Heart left ventricle (tissue), 16 donors: ENCODE data around the gene ORC5. TPM values are rescaled to one million over a fixed set of nuclear protein-coding genes. Genes with fewer than 3 reads are reported as not detected.

ENCODE experiments used
- ATAC-seq, 4 donors: fragments of 200-7000 bp; cut with Tn5 transposase; one replicate each; pipeline ENCODE4 v1.9.1; 2020 to 2022; ENCODE audit warnings: moderate library complexity in 4 of 4, mild to moderate bottlenecking in 3 of 4, moderate number of reproducible peaks in 1 of 4
- DNase-seq, 5 donors: peaks; one replicate each; pipeline ENCODE4 v3.0.0-alpha.2; 2020
- H3K27ac ChIP-seq, 12 donors: fragments of 200-600 bp; sonication (generic) in 4 of 12; one replicate each; pipeline versions ENCODE4 v1.5.0 to v1.8.0; 2016 to 2022; ENCODE audit warnings: mild to moderate bottlenecking in 2 of 12
- H3K27me3 ChIP-seq, 9 donors: fragments of 200-600 bp; sonication (generic) in 2 of 9; one replicate each; pipeline versions ENCODE4 v1.5.1 to v1.8.0; 2016 to 2022; ENCODE audit warnings: mild to moderate bottlenecking in 3 of 9
- H3K36me3 ChIP-seq, 9 donors: fragments of 200-600 bp; sonication (generic) in 2 of 9; one replicate each; pipeline versions ENCODE4 v1.5.0 to v1.8.0; 2018 to 2022; ENCODE audit warnings: mild to moderate bottlenecking in 2 of 9
- H3K4me1 ChIP-seq, 12 donors: fragments of 200-600 bp; sonication (generic) in 4 of 12; one replicate each; pipeline versions ENCODE4 v1.5.0 to v1.8.0; 2016 to 2022; ENCODE audit warnings: mild to moderate bottlenecking in 3 of 12
- H3K4me3 ChIP-seq, 12 donors: fragments of 200-600 bp; sonication (generic) in 4 of 12; one replicate each; pipeline versions ENCODE4 v1.5.0 to v1.8.0; 2017 to 2022; ENCODE audit warnings: mild to moderate bottlenecking in 9 of 12, moderate library complexity in 4 of 12
- H3K9me3 ChIP-seq, 12 donors: fragments of 200-600 bp; sonication (generic) in 4 of 12; one replicate each; pipeline versions ENCODE4 v1.5.0 to v1.8.0; 2016 to 2022; ENCODE audit warnings: mild to moderate bottlenecking in 1 of 12
- CTCF ChIP-seq, 12 donors: fragments of 200-600 bp; sonication (generic) in 4 of 12; IDR thresholded peaks; one replicate each; pipeline versions ENCODE4 v1.5.0 to v1.8.0; 2018 to 2022; ENCODE audit warnings: antibody characterized with exemption in 12 of 12, mild to moderate bottlenecking in 5 of 12
- POLR2A ChIP-seq, 2 donors: fragments of 450-650 bp; IDR thresholded peaks; one replicate each; pipeline ENCODE4 v1.6.1; 2017; ENCODE audit warnings: antibody characterized with exemption in 2 of 2, mild to moderate bottlenecking in 2 of 2, moderate library complexity in 2 of 2
- WGBS, 4 donors: extraction: QIAGEN DNeasy Blood & Tissue Kit in 2 of 4; methylation state at CpG; one replicate each; pipeline versions ENCODE4 v1.1.5 to v1.1.7; 2013 to 2018; 5-methylcytosine and 5-hydroxymethylcytosine counted together
- intact Hi-C, 10 donors: fragments of 100-400 bp; cut with DNase I; formaldehyde crosslinking; loops; one replicate each; pipeline versions ENCODE4 v1.11.1 to v1.14.2; 2022
- polyA plus RNA-seq, 2 donors: library from polyadenylated mRNA; stranded (reverse); fragments of 200-250 nt; gene quantifications; one replicate each; pipeline ENCODE4 v1.2.3, GENCODE V29; 2013
- total RNA-seq, 9 donors: library from RNA; depleted of rRNA in 2 of 9; stranded (reverse); fragments of >200 nt in 2 of 9; fragmentation: NEBNext Ultra II Directional in 3 of 9; extraction: Animal tissue kit (Norgen Biotek cat#: 25700) in 3 of 9; gene quantifications; one replicate each; pipeline versions ENCODE4 v1.1.0 to v1.2.4, GENCODE V29; 2016 to 2023
- donor health status: ischemic (EF 13 %, LVEDD 7.1; RV severe dilation, severe dysfunction).
- donor health status: healthy with polysubstance abuse.
- donor health status: DM: no; HTN: yes; CAD: no.
- donor health status: DM: no; HTN: no; CAD: no.
- donor health status: ischemic (EF 25% LVEDD 6.9; RV normal size, moderate dysfunction).
- donor health status: ischemic (EF 25% LVEDD 5.7; RV mildly dilated, moderate dysfunction).
- donor health status: healthy.
- donor health status: DM: yes; HTN: yes; CAD: no.
- donor health status: ischemic (EF 35%, LVEDD 5.7; RV mildly dilated, moderate dysfunction).
- donor health status: nonischemic (EF 11% LVEDD 7.7; RV severe dilation, severe dysfunction).
- donor health status: DM: yes; HTN: yes; CAD: no.
- donor health status: PGD.
- donor health status: ischemic (EF 29% LVEDD 5.4; RV normal size, mild dysfunction).
- donor health status: nonischemic (EF 23%, LVEDD 6.1; RV moderate dilation, normal function).

Gene ORC5
- total and polyA plus RNA-seq, 11 donors = 2.4 to 11.2 (median 7.0) TPM

GRCh38 chr7:104137971-104138370 lies 69.8 kb downstream of the ORC5 start:
- H3K4me3 ChIP-seq = no peak overlapping the region
- no peak for DNase-seq
- no peaks in the 10 kb centered on the region for H3K9me3 ChIP-seq
- intact Hi-C loops = no loop called here
- H3K4me1 ChIP-seq = peaks cover 0 to 4% (median 0%) of the 10 kb centered on the region in 12 donors
- peaks cover 0 to 52% (median 34%) of the 10 kb centered on the region in 9 donors for H3K36me3 ChIP-seq
- 94 to 96% (median 95%) methylated on average over 7 of the region's 7 CpGs for WGBS, 4 donors
- TF ChIP-seq CTCF (IDR thresholded peaks at IDR 0.05) (no peak), POLR2A (IDR thresholded peaks at IDR 0.05) (no peak)
- H3K27ac ChIP-seq = no peak overlapping the region
- no peak for ATAC-seq
- H3K27me3 ChIP-seq = no peaks in the 10 kb centered on the region

GRCh38 chr7:104137511-104137910 lies 70.3 kb downstream of the ORC5 start:
- WGBS, 4 donors = 97 to 98% (median 98%) methylated on average over 10 of the region's 10 CpGs
- intact Hi-C loops = no loop called here
- Histone ChIP-seq H3K9me3 (no peaks in the 10 kb centered on the region), H3K27me3 (no peaks in the 10 kb centered on the region), H3K4me3 (no peak overlapping the region), H3K36me3 (peaks cover 0 to 55% (median 38%) of the 10 kb centered on the region in 9 donors), H3K27ac (no peak overlapping the region), H3K4me1 (peaks cover 0 to 4% (median 0%) of the 10 kb centered on the region in 12 donors)
- no peak for DNase-seq
- no peak for TF ChIP-seq CTCF (IDR thresholded peaks at IDR 0.05)
- TF ChIP-seq POLR2A (IDR thresholded peaks at IDR 0.05) = no peak
- no peak for ATAC-seq

- ATAC-seq (no peak), DNase-seq (no peak)
- WGBS, 4 donors = 73 to 83% (median 78%) methylated on average over 3 of the region's 3 CpGs
- intact Hi-C loops = no loop called here
- H3K9me3 ChIP-seq = no peaks in the 10 kb centered on the region
- H3K27ac ChIP-seq = no peak overlapping the region
- H3K36me3 ChIP-seq = peaks cover 0 to 60% (median 43%) of the 10 kb centered on the region in 9 donors
- no peak overlapping the region for H3K4me3 ChIP-seq
- H3K4me1 ChIP-seq = peaks cover 0 to 4% (median 0%) of the 10 kb centered on the region in 12 donors
- no peaks in the 10 kb centered on the region for H3K27me3 ChIP-seq
- TF ChIP-seq CTCF (IDR thresholded peaks at IDR 0.05) (no peak), POLR2A (IDR thresholded peaks at IDR 0.05) (no peak)
Measured at GRCh38 chr7:104136981-104137380, 70.8 kb downstream of the ORC5 start.

- H3K4me1 ChIP-seq = peaks cover 0 to 4% (median 0%) of the 10 kb centered on the region in 12 donors
- no peak overlapping the region for H3K4me3 ChIP-seq
- intact Hi-C loops = no loop called here
- ATAC-seq (no peak), DNase-seq (no peak)
- TF ChIP-seq POLR2A (IDR thresholded peaks at IDR 0.05) (no peak), CTCF (IDR thresholded peaks at IDR 0.05) (no peak)
- 82 to 89% (median 85%) methylated on average over 2 of the region's 2 CpGs for WGBS, 4 donors
- H3K27me3 ChIP-seq = no peaks in the 10 kb centered on the region
- H3K27ac ChIP-seq = no peak overlapping the region
- no peaks in the 10 kb centered on the region for H3K9me3 ChIP-seq
- peaks cover 0 to 64% (median 44%) of the 10 kb centered on the region in 9 donors for H3K36me3 ChIP-seq
Measured at GRCh38 chr7:104136561-104136960, 71.3 kb downstream of the ORC5 start.
